ENCODE data around the gene OPA3.
"Not testable (repeated sequence)": the region's sequence is repeated elsewhere in the genome, so short reads cannot be mapped to it uniquely, and the experiment has no call there.

Gene OPA3

DNA sequence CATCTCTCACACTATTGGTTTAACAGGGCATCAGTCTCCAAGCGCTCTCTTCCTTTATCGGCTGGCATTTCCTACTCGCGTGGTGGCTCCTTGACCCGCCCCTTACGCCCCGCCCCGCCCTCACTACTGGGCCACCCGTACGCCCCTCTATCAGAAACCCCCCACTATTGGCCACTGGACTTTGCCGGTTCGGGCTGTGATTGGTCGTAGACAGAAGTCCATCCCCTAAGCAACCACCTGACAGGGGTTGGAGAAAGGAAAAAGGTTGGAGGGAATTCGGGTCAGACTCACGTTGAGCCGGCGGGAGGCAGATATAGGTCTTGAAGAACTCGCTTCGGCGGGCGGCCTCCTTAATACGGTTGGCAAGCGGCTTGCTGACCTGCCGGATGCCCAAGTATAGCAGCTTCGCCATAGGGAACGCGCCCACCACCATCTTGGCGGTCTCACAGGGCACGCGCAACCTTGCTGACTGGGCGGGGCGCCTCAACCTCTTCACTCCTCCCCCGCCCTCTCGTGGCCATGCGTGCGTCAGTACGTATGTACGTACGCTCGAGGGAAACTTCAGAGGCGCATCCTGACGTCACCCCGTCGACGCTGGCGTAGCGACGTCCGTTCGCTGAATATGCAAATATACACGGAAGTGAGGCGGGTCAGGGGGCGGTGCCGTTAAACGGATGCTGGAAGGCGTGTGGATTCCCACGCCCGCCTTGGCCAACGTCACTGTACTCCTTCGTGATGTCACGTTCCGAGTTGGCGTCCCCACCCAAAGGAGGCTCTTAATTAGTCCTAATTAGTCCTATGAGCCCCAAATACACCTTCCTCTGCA lies at the start of gene OPA3:
OPA3 (minus strand) TSS at position 471 of the 826 bp plus-strand sequence; CDS start at position 433, 38 bp downstream.
- DNase-seq (ENCODE audit: extremely low read depth in 1 of 2, low read depth in 1 of 2): peak; percentile 99

DNA sequence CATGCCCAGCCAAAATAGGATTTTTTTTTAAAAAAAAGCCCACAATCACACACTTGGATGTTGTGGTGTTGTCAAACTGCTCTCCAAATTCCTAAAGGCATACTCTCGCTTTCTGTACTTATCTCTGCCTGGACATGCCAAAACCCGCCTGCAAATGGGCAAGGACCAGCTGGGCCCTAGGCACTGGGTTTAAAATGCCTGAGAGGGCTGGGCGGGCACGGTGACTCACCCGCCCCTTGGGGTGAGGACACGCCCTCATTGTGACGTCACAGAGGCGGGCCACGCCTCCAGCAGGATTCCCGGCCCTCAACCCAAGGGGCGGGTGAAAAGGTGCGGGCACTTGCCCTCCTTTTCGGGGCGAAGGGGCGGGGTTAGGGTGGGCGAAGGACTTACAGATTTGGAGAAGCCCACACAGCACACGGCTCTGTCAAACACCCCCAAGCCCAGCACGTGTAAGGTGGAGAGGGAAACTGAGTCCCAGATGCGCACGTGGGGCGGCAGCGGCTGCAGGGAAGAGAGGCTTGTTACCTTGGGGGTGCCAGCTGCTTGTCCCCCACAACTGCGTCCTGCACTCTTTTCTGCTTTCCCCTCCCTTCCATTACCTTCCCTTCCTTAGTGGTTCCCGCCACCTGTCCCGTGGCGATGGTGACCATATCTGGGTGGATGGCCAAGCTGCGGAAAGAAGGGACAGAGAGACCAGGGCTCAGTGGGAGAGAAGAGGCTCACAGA lies 48.0 kb upstream of the OPA3 start:
- no peak for DNase-seq (ENCODE audit: extremely low read depth in 1 of 2, low read depth in 1 of 2)

DNA sequence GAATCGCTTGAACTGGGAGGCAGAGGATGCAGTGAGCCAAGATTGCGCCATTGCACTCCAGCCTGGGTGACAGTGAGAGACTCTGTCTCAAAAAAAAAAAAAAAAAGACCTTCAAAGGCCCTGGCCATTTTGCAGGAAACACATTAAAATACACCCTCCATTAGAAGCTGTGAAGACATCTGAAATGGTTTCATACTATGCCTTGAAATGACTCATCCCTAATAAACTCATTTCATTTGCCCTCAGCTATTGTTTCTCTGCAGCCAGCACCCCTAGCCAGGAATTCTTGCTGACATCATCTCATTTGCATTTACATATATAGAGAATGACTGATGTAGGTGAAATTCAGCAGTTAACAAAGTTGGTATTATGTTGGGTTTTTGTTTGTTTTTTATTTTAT lies 45.9 kb upstream of the OPA3 start:
- no peak for DNase-seq (ENCODE audit: extremely low read depth in 1 of 2, low read depth in 1 of 2)

DNA sequence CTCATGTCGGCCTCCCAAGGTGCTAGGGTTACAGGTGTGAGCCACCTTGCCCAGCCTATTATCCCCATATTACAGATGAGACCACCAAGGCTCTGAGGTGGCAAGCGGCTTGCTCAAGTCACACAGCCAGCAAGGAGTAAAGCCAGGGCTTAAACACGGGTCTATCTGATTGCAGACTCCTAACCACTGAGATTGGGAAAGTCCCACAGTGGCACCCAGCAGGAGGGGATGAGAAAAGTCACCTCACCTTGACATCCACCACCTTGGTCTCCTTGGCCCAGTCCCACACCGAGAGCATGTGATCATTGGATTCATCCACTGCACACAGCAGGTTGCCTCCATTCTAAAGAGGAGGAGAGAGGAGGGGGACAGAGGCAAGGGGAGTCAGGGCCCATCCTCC lies 45.1 kb upstream of the OPA3 start:
- no peak for DNase-seq (ENCODE audit: extremely low read depth in 1 of 2, low read depth in 1 of 2)

DNA sequence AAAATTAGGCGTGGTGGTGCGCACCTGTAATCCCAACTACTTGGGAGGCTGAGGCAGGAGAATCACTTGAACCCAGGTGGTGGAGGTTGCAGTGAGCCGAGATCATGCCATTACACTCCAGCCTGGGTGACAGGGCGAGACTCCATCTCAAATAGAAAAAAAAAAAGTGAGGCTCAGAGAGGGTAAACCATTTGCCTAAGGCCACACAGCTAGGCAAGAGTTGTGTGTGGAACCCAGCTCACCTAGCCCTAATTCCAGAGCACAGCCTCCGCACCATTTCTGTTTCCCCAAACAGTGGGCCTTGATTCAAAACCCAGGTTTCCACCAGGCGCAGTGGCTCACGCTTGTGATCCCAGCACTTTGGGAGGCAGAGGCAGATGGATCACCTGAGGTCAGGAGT lies 43.6 kb upstream of the OPA3 start:
- DNase-seq (ENCODE audit: extremely low read depth in 1 of 2, low read depth in 1 of 2): not testable (repeated sequence)

DNA sequence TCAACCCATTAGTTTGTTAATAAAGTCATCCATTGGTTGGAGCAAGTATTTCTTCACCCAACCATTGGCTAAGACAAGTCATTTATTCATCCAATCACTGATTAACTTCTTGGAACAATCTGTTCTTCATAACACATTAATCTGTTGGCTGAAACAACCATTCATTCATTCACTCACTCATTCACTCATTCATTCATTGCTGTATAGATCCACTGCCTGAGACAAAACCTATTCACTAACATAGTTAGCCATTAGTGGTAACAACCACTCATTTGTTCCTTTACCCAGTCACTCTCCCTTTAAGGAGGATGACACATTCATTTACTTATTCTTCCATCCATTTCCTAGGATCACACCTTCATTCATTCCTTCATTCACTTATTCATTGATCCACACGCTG lies 39.4 kb upstream of the OPA3 start:
- no peak for DNase-seq (ENCODE audit: extremely low read depth in 1 of 2, low read depth in 1 of 2)

DNA sequence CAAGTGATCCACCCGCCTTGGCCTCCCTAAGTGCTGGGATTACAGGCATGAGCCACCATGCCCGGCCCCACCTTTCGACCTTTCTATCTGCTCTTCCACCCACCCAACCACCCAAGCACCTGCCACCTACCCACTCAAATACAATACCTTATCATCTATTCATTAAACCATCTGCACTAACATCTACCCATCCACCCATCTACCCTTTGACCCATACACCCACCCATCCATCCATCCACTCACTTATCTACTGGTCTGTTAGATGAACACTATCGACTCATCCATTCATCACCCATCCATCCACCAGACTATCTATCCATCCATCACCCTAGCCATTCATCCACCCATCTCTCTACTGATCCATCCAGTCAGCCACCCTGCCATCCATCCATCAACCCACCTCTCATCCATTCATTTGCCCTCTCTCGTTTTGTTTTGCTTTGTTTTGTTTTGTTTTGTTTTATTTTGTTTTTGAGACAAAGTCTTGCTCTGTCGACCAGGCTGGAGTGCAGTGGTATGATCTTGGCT lies 37.4 kb upstream of the OPA3 start:
- DNase-seq (ENCODE audit: extremely low read depth in 1 of 2, low read depth in 1 of 2): no peak

DNA sequence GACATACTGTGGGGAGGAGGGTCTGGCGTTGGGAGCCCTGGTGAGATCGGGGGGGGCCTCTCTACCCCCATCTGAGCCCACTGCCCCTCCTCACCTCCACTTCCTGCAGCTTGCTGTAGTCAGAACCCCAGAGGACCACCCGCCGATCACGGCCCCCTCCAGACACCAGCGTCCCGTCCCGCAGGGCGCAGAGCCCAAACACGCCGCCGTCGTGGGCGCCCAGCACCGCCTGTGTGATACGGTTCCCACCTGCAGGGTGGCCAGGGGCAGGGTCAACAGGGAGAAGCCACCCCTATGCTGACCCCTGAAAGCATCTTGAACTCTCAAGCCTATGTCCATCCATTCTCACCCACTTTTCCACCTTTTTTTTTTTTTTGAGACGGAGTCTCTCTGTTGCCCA lies 36.8 kb upstream of the OPA3 start:
- no peak for DNase-seq (ENCODE audit: extremely low read depth in 1 of 2, low read depth in 1 of 2)

DNA sequence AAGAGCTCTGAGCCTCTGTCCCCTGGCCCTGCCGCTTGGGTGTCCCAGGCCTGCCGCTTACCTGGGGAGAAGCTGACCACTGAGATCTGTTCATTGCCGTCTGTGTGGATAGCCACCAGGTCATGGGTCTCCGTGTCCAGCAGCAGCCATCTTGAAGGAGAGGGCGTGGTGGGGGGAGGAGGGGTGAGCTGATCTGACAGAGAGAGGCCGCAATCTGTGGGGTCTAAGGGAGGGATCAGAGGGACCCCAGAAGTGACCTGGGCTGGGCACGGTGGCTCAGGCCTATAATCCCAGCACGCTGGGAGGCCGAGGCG lies 32.1 kb upstream of the OPA3 start:
- no peak for DNase-seq (ENCODE audit: extremely low read depth in 1 of 2, low read depth in 1 of 2)

DNA sequence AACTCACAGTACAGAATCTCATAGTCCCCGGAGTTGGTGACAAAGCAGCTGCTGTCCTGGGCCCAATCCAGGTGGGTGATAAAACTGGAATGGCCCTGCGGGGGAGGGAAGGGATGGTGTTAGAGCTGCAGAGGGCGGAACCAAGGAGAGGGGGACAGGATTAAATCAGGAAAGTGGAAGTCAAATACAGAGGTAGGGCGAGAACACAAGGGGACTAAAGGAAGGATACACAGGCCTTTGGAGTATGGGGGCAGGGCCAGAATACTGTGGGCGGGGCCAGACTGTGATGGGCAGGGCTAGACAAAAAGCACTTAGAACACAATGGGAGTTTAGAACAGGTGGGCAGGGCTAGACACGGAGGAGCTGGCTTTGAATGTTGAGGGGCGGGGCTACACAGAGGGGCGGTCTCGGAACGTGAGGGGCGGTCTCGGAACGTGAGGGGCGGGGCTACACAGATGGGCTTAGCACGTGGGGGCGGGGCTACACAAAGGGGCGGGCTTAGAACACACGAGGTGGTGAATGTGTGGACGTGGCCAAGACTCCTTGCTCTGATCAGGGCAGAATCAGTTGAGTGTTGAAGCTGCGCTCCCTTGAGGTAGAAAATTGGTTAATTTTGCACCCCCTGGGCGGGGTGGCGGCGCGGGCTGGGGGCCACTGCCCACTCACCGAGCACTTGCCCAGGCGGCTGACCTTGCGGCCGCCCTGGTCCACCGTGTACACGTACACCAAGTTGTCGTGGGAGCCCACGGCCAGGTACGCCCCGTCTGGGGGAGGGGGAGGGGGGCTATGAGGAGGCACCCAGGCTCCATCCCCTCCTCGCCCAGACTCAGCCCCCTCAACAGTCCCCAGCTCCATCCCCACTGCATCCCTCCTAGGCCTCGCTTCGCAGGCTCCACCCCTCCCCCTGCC lies 31.4 kb upstream of the OPA3 start:
- DNase-seq (ENCODE audit: extremely low read depth in 1 of 2, low read depth in 1 of 2): peak; percentile 18 to 44

DNA sequence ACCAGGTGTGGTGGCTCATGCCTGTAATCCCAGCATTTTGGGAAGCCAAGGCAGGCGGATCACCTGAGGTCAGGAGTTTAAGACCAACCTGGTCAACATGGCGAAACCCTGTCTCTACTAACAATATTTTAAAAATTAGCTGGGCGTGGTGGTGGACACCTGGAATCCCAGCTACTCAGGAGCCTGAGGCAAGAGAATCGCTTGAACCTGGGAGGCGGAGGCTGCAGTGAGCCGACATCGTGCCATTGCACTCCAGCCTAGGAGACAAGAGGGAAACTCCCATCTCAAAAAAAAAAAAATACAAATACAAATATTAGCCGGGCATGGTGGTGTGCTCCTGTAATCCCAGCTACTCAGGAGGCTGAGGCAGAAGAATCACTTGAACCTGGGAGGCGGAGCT lies 30.5 kb upstream of the OPA3 start:
- not testable (repeated sequence) for DNase-seq (ENCODE audit: extremely low read depth in 1 of 2, low read depth in 1 of 2)

DNA sequence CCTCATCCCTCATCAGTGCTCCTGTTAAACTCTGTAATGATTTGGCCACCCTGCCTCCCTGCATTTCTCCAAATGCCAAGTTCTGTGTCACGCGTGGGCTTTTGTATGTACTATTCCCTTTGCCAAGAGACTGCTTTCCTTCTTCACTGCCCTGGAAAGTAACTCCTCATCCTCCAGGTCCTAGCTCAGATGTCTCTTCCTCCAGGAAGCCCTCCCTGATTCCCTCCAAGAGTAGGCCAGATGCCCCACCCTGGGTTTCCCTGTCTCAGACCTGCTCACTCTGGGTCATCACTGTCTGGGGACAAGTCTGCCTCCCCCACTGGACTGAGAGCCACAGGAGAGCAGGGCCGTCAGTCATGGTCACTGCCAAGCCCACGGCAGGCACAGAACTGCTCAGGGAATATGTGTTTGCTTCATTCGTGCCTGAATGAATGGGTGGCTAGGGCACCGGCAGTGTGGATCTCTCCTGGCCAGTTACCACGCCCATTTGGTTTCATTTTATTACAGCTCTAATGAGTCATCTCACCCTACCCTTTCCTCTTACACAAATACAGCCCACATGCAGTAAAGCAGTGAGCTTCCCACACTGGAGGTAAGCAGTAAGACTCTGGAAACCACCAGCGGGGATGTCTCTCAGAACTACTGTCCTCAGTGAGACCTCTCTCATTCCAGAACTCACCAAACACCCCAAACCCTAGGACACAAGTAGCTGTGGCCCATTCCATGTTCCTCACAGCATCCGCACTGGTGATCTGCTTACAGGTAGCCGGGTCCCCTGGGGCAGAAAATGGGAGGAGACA lies 29.5 kb upstream of the OPA3 start:
- DNase-seq (ENCODE audit: extremely low read depth in 1 of 2, low read depth in 1 of 2): no peak

DNA sequence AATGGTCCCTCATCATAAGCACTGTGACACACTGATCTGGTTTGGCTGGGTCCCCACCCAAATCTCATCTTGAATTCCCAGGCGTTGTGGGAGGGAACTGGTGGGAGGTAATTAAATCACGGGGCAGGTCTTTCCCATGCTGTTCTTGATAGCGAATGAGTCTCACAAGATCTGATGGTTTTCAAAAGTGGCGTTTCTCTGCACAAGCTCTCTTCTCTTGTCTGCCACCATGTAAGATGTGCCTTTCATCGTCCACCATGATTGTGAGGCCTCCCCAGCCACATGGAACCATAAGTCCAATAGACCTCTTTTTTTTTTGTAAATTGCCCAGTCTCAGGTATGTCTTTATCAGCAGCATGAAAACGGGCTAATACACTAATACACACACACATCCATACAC lies 24.3 kb upstream of the OPA3 start:
- no peak for DNase-seq (ENCODE audit: extremely low read depth in 1 of 2, low read depth in 1 of 2)

DNA sequence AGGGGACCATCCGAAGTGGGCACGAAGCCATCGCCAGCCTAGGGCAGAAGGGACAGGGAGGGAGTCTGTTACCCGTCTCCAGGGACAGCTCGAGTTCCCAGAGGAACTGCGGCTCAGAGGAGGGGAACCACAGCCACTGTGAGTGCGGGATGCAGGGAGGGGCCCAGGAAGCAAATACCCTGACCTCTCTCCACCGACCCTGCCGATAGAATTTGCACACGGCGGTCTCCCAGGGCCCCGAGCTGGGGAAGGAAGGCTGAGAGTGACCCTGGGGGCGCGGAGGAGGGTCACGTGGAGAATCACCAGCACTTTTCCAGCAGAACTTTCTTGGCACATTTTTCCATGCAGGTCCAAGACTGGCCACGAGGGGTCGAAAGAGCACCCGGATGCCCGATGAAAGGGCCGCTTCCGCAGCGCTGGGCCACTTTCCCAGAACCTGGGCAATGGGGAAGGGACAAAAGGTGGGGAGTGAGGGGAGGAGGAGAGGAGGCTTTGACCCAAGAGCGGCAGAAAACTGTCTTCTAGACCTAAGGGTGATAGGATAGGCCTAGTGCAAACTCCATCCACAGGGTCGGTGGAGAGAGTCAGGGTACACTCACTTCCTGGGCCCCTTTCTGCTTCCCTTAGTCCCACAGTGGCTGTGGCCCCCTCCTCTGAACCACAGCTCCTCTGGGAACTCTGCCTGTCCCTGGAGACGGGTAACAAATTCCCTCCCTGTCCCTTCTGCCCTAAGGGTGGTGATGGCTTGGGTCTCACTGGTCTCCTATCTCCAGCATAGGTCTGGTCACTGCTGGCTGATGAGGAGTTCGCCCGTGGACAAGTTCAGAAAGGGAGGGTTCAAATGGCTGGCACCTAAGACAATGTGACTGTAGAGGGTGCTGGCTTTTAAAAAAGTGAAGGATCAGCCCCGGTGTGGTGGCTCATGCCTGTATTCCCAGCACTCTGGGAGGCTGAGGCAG lies 22.7 kb upstream of the OPA3 start:
- DNase-seq (ENCODE audit: extremely low read depth in 1 of 2, low read depth in 1 of 2): peak in 1 of 2 donors; percentile 31

DNA sequence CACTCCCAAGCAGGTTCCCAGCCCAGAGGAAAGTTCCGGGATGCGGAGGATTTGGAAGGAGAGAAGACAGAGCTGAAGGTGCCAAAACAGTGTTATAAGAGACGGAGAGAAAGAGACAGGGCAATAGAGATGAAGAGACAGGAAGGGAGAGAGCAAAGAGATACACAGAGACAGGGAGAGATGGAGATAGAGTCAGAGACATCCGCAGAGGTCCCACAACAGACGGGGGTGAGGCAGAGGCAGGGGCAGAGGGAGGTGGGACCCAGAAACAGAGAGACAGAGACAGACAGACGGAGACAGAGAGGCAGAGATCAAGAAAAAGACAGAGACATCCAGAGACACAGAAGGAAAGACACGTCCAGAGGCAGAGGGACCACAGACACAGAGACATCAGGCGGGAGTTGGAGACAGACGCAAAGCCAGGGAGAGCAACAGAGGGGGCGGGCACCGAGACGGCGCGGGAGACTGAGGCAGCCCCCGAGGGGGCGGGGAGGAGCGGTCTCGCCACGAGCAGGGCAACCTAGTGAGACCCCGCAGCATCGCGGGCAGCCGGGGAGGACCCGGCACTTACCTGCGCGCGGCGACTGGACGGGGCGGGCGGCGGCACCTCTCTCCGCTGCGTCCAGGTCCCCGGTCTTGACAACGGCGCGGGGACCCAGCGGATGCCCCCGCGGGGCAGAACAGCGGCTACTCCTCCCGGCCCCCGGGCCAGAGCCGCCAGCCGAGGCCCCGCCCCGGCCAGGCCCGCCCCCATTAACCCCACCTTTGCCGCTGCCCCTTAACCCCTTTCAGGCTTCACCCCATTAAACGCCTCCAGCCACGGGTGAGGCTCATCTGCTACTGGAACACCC lies 17.1 kb upstream of the OPA3 start, which contains the start of gene GPR4:
GPR4 (minus strand) TSS at position 689 of the 851 bp plus-strand sequence. CDS start 10,346 bp downstream, outside the sequence.
- DNase-seq (ENCODE audit: extremely low read depth in 1 of 2, low read depth in 1 of 2): no peak

DNA sequence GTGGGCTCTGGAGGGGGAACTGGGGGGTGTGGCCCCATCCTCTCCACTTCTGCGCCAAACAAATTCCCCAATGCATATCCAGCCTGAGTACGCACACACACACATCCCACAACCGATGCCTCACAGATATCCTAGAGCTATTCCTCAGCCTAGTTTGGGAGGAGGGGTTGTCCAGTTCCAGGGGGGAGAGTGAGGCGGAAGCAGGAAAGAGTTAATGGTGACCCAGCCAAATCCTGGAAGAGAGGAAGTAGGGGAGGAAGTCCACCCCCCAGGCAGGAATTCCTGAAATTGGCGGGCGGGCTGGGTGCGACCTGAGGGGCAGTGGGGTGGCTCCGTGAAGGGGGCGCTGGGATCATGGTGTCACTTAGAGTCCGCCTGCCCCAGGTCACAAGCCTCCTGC lies 16.5 kb upstream of the OPA3 start:
- no peak for DNase-seq (ENCODE audit: extremely low read depth in 1 of 2, low read depth in 1 of 2)

DNA sequence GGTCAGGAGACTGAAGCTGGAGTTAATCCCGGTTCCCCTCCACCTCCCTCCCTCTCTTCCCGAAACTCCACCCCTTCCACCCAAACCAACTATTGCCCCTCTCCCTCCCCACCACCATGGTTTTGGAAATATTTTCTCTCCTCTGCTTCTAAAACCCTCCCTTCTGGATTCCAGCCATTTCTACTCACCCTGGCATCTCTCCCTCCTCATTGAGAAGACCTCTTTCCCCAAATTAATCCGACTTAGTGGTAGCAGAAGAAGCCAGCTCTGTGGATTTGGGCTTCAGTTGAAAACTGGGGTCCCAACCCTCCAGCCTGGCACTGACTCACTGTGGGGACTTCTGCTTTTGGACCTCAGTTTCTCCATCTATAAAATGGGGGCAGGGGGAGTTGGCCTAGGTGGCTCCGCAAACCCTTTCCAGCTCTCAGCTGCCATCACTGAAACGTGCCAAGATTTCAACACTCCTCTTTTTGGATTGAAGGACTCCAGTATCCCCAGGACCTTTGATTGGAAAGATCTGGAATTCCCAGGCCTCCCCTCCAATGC lies 15.8 kb upstream of the OPA3 start:
- no peak for DNase-seq (ENCODE audit: extremely low read depth in 1 of 2, low read depth in 1 of 2)

DNA sequence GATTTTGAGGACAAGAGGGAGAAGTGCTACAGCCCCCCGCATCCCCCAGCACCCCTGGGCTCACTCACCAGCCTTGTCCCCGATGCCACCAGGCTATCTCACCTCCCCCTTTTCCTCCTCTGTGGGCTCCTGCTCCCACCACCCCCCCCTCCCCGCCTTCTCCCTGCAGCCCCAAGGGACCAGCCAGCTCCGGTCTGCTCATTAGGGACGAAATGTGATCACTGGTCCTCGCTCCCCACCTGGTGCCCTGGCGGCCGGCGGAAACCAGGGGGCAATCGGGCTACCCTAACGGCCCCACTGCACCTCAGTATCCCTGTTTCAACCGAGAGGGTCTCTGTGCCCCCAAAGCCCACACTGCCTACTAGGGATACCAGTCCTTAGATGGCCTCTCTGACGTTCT lies 14.7 kb upstream of the OPA3 start:
- no peak for DNase-seq (ENCODE audit: extremely low read depth in 1 of 2, low read depth in 1 of 2)
